Mucosa of gallbladder (tissue), 1 donor: ENCODE measurements around the gene WIF1. TPM values are rescaled to one million over a fixed set of nuclear protein-coding genes. Genes with fewer than 3 reads are reported as not detected.

Source experiments
- DNase-seq: peaks from one replicate; pipeline ENCODE4 v3.0.0-alpha.2; 2020; ENCODE audit warnings: low spot score
- total RNA-seq: library from RNA; stranded (reverse); gene quantifications from one replicate; pipeline ENCODE4 v1.2.1, GENCODE V29; 2021
- donor health status: DM: no; HTN: no; CAD: no.

The WIF1 gene
- total RNA-seq, result 0.81 TPM

DNA sequence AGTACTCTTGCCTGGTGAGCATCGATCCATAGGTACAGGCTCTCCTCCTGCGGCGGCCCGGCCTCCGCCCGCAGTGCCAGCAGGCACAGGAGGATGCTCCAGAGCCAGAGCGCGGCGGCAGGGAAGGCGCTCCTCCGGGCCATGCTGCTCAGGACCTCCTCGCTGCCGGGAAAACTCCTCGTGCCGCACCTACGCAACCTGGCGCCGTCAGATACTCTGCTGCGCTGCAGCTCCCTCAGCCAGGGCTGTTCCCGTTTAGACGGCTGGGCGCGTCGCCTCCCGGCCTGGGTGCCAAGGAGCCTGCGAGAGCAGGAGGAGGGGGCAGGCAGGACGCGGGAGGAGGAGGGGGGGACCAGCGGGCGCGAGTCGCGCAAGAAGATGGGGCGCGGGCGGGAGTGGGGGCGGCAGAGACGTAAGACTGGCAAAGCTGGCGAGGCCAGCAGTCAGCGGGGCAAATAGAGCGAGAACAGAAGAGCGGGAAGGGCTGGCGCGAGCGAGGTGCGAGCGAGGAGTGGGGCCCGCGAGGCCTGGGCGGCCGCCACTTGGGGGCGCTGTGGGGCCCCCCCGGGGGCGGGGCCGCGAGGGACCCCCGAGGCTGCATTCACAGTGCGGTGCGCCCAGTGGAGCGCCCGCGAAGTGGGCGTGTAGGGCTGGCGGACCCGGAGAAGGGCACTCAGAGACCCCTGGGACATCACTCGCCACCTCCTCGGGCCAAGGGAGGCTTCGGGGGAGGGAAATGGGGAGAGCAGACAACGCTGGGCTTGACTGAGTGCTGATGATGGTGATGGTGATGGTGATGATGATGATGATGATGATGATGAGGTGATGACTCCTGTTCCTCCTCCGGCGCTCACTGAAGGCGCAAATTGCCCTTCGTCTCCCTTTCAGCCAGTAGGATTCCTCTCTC is at the start of gene WIF1:
WIF1 (minus strand) TSS at position 257 of the 907 bp plus-strand sequence; CDS start at position 143, 114 bp downstream.
- DNase-seq, result no peak

DNA sequence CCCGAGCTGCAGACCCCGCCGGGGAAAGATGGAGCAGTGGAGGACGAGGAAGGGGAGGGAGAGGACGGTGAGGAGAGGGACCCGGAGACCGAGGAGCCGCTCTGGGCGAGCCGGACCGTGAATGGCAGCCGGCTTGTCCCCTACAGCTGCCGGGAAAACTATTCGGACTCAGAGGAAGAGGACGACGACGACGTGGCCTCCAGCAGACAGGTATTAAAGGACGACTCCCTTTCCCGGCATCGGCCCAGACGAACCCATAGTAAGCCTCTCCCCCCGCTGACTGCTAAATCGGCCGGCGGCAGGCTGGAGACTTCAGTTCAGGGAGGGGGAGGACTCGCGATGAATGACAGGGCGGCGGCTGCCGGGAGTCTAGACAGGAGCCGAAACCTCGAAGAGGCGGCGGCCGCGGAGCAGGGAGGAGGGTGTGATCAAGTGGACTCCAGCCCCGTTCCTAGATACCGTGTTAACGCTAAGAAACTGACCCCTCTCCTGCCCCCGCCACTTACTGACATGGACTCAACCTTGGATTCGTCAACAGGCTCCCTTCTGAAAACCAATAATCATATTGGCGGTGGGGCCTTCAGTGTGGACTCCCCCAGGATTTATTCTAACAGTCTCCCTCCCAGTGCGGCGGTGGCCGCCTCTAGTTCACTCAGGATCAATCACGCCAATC is 49.2 kb upstream of the WIF1 start:
- DNase-seq, result peak; percentile 46

GRCh38 chr12:65169320-65170208 is 48.5 kb upstream of the WIF1 start, which contains the start of gene LEMD3:
Gene LEMD3 (plus strand): TSS chr12:65169583. CDS start chr12:65169597, 14 bp downstream.
- DNase-seq, result peak; percentile 95

DNA sequence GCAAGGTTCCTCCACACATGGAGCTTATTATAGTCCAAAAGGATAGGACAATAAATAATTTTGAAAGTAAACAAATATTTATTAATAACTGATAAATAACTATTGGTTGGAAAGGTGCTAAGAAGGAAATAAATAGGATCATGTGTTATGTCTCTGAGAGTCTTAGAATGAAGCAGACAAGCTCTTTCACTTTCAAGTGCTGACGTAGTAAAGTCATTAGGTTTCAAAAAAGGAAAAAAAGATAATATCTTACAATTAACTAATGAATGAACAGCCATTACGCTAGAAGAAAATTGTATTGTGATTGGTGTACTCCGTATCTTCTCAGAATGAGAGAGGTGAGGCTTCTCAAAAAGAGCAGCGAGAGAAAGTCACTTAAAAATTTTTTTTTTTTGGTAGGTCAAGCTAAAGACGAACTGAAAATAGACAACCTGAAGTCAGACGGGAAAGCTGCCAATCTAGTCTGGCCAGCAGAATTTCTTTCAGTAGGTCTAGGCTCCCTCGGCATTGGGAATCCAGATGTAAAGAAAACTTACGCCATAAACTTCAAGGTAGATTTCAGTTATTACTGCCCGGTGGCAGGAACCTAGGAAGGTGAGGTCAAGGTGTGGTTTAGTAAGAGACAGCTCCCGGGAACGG is 47.7 kb upstream of the WIF1 start:
- DNase-seq, result no peak

DNA sequence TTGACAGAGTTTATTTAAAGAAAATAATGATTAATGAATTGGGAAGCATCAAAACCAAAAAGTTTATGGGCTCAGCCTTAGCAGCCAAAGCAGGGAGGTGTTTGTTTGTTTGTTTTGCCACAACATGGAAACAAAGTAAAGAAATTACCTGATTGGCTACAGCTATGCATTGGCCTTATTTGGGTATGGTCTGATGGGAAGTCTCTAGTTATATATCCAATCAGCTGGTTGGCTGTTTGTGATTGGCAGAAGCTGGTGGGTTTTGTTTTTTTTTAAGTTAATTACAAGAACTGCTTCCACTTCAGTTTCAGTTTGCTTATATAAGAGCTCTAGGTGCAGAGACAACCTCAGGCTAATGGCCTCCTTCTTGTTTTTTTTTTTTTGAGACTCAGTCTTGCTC is 43.7 kb upstream of the WIF1 start:
- DNase-seq, result no peak

GRCh38 chr12:65164244-65164643 is 43.1 kb upstream of the WIF1 start:
- no peak for DNase-seq

DNA sequence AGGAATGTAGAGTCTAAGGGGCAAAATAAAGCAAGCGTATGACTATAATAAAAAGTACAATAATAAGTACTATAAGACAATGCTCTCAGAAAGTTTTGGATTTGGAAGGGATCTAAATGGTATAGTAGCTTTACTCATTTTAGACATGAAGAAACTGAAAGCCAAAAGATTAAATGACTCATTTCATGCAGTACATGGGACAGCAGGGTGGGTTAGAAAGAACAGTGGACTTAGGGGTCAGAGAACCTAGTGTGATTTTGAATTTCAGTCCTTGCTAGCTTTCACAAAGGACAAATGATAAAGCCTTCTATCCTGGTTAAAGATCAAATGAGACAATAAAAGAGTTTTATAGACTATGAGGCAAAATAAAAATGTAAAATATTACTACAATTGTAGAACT is 41.5 kb upstream of the WIF1 start:
- no peak for DNase-seq

DNA sequence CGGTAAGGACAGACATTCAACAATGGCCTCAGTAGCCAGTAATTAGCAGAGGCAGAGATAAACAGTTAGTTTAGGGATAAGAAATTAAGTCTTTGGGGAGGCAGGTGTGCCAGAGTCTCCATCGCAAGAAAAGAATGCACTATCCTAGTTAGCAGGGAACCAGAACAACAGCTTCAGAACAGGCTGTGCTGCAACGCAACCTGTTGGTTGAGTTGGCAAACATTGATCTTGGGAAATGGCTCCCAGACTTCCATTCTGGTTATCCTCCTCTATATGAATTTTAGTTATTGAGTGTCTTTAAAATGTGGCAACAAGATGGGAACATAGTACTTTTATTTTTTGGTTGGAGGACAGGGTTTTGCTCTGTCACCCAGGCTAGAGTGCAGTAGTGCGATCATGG is 36.0 kb upstream of the WIF1 start:
- DNase-seq, result no peak

- DNase-seq, result no peak
Observed at GRCh38 chr12:65156366-65156841, 35.3 kb upstream of the WIF1 start.

DNA sequence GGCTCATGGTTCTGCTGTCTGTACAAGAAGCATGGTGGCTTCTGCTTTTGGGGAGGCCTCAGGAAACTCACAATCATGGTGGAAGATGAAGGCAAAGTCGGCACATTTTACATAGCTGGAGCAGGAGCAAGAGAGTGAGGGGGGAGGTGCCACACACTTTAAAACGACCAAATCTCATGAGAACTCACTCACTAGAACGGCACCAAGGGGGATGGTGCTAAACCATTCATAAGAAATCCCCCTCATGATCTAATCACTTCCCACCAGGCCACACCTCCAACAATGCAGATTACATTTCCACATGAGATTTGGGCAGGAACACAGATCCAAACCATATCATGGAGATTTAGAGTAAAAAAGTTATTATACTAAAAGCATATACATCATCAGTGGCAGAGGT is 34.7 kb upstream of the WIF1 start:
- no peak for DNase-seq

DNA sequence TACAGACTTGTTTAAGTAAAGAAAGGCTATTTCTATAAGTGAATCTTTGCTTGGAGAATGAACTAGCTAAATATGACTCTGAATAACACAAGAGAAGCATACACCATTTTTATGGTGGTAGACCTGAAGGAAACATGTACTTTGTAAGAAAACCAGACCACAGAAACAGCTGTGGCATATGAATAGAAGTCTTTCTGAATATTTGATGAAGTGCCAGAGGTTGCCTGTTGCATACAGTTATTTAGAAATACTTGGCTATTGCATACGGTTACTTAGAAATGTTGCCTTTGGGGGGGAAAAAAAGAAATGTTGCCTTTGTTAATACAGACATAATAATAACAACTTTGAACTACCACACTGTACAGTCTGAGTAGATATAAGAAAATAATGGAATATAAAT is 31.5 kb upstream of the WIF1 start:
- no peak for DNase-seq

- no peak for DNase-seq
Observed at GRCh38 chr12:65152012-65152411, 30.9 kb upstream of the WIF1 start.

- DNase-seq, result no peak
Observed at GRCh38 chr12:65147312-65147905, 26.3 kb upstream of the WIF1 start.

GRCh38 chr12:65140738-65141137 is 19.6 kb upstream of the WIF1 start:
- no peak for DNase-seq

DNA sequence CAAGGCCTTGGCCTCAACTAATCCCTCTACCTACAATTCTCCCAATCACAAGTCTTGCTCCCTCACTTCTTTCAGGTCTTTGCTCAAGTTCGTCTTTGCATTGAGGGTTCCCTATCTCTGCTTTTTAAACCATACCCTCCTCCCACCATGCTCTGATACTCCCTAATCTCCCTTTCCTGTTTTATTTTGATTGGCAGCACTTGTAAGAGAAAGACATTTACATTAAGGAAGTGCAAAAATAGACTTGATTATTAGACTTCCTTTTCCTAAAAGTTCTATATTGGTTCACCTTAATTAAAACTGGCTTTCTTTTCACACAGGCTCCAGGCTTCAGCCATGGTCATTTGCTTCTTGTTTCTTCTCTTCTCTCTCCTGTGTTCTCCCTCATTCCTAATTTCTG is 18.3 kb upstream of the WIF1 start:
- no peak for DNase-seq

DNA sequence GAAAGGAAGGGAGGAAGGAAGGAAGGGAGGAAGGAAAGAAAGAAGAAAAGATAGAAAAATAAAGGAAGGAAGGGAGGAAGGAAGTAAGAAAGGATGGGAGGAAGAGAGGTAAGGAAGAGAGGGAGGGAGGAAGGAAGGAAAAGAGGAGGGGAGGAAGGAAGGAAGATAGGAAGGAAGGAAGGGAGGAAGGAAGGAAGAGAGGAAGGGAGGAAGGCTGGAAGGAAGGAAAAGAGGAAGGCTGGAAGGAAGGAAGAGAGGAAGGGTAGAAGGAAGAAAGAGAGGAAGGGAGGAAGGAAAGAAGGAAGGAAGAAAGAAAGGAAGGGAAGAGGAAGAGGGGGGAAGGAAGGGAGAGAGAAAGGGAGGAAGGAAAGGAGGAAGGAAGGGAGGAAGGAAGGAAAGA is 12.8 kb upstream of the WIF1 start:
- DNase-seq, result no peak

GRCh38 chr12:65126482-65126881 is 5.4 kb upstream of the WIF1 start:
- DNase-seq, result no peak

DNA sequence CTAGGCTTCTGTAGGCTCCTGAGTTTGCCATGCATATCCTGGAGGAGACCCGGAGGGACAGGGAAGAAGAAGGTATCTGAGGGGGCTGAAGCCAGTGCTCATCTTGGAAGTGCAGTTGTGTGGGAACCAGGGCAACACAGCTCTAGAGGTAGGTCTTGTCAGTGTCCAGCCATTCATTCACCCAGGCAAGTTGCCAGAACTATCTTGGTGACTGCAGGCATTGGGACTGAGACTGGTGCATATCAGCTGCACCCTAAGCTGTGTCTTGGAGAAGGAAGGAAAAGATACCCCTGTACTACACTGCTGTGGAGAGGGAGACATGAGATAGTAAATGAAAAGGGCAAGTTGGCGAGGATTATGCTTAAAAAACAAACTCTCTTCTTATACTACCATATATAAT is 4.9 kb upstream of the WIF1 start:
- DNase-seq, result no peak

GRCh38 chr12:65125247-65125646 is 4.1 kb upstream of the WIF1 start:
- DNase-seq, result no peak

DNA sequence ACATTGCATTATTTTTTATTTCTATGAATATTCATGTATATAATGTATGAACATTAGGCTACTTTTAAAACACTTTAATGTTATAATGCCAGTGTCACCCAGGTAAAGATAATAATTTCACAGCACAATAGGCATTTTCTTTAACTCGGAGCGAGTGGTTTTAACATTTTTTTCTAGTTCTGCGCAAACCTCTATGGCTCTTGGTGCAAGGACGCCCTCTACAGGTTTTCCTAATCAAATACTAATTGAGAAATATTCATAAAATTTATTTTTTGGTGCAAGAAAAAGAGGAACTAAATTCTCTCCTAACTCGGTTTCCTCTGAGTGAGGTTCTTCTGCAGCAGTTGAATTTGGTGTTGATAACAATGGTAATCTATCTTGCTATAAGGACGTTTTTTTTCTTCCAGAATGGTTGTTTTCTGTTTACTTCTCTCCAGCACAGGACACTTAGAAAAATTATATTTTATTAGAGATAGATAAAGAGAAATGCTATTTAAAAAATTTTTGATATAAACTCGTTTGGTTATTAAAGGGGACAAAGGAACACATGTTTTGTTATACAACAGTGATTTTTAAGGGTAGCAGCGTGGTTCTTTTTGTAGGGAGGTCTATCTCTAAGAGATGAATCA is 2.4 kb upstream of the WIF1 start:
- DNase-seq, result no peak

- no peak for DNase-seq
Observed at GRCh38 chr12:65122703-65123102, 1.6 kb upstream of the WIF1 start.
